Measurements from ENCODE around the gene SUMO3. TPM values are rescaled to one million over a fixed set of nuclear protein-coding genes. Genes with fewer than 3 reads are reported as not detected.

SUMO3 gene
- total and polyA plus RNA-seq, 2 of the 13 experiments (the other 11 are each of a cell fraction or from before 2014, with no cell fraction given), result 51.4 to 92.4 TPM

DNA sequence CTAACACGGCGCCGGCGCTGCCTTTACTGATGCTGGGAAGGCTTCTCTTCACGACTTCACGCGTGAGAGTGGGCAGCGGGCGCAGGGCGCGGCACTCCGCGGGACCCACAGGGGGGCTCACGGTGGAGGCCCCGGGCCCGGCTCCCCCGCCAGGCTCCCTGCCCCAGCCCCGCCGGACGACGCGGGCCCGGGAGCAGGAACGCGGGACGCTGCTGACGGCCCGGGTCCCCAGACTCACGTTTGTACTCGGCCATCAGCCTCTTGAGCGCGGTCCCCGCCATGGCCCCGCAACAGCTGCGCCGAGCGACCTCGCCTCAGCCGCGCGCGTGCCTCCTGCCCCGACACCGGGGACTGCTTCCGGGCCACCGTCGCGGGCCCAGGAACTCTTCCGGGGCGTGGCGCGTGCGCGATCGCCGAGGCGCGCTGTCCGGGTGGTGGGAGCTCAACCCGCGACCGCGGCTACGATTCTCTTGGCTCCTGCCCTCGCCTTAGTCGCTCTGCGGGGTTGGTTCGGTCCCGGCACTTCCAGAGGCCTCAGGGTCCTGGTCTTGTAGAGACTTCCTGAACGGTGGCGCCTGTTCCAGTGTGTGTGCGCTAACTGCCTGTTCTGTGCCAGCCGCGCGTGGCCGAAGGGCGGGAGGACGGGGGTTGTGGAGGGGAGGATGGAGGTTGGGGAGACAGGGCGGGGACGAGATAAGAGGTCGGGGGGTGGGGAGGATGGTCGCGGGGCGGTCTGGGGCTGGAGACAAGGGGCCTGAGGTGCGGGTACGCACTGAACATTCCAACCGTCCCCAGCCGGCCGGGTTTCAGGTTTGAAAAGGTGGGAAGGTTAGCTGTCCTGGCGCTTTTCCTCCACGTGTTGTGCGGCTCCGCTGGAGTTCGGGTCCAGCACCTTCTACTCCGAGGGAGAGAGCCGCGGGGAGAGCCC is 16.1 kb downstream of the SUMO3 start, which contains the start of gene UBE2G2 (continued):
- TF ChIP-seq, protein P1, sequence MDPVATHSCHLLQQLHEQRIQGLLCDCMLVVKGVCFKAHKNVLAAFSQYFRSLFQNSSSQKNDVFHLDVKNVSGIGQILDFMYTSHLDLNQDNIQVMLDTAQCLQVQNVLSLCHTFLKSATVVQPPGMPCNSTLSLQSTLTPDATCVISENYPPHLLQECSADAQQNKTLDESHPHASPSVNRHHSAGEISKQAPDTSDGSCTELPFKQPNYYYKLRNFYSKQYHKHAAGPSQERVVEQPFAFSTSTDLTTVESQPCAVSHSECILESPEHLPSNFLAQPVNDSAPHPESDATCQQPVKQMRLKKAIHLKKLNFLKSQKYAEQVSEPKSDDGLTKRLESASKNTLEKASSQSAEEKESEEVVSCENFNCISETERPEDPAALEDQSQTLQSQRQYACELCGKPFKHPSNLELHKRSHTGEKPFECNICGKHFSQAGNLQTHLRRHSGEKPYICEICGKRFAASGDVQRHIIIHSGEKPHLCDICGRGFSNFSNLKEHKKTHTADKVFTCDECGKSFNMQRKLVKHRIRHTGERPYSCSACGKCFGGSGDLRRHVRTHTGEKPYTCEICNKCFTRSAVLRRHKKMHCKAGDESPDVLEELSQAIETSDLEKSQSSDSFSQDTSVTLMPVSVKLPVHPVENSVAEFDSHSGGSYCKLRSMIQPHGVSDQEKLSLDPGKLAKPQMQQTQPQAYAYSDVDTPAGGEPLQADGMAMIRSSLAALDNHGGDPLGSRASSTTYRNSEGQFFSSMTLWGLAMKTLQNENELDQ (CRISPR knock-in tag; IDR thresholded peaks at IDR 0.05; ENCODE audit: borderline replicate concordance), result 0 out of 2 replicates have a peak, but pooled peaks have one; percentile 36
- TF ChIP-seq ZNF333 (CRISPR knock-in tag; IDR thresholded peaks at IDR 0.05; ENCODE audit: borderline replicate concordance), result no peak
- TF ChIP-seq BRCA1 (CRISPR knock-in tag; IDR thresholded peaks at IDR 0.05), result no peak
- no peak for TF ChIP-seq TP53 (CRISPR knock-in tag; conservative IDR thresholded peaks at IDR 0.05)
- no peak for TF ChIP-seq RCOR2 (CRISPR knock-in tag; IDR thresholded peaks at IDR 0.05)
- TF ChIP-seq, protein P2, sequence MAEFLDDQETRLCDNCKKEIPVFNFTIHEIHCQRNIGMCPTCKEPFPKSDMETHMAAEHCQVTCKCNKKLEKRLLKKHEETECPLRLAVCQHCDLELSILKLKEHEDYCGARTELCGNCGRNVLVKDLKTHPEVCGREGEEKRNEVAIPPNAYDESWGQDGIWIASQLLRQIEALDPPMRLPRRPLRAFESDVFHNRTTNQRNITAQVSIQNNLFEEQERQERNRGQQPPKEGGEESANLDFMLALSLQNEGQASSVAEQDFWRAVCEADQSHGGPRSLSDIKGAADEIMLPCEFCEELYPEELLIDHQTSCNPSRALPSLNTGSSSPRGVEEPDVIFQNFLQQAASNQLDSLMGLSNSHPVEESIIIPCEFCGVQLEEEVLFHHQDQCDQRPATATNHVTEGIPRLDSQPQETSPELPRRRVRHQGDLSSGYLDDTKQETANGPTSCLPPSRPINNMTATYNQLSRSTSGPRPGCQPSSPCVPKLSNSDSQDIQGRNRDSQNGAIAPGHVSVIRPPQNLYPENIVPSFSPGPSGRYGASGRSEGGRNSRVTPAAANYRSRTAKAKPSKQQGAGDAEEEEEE (CRISPR knock-in tag; IDR thresholded peaks at IDR 0.05; ENCODE audit: borderline replicate concordance), result no peak
- TF ChIP-seq, protein P3, sequence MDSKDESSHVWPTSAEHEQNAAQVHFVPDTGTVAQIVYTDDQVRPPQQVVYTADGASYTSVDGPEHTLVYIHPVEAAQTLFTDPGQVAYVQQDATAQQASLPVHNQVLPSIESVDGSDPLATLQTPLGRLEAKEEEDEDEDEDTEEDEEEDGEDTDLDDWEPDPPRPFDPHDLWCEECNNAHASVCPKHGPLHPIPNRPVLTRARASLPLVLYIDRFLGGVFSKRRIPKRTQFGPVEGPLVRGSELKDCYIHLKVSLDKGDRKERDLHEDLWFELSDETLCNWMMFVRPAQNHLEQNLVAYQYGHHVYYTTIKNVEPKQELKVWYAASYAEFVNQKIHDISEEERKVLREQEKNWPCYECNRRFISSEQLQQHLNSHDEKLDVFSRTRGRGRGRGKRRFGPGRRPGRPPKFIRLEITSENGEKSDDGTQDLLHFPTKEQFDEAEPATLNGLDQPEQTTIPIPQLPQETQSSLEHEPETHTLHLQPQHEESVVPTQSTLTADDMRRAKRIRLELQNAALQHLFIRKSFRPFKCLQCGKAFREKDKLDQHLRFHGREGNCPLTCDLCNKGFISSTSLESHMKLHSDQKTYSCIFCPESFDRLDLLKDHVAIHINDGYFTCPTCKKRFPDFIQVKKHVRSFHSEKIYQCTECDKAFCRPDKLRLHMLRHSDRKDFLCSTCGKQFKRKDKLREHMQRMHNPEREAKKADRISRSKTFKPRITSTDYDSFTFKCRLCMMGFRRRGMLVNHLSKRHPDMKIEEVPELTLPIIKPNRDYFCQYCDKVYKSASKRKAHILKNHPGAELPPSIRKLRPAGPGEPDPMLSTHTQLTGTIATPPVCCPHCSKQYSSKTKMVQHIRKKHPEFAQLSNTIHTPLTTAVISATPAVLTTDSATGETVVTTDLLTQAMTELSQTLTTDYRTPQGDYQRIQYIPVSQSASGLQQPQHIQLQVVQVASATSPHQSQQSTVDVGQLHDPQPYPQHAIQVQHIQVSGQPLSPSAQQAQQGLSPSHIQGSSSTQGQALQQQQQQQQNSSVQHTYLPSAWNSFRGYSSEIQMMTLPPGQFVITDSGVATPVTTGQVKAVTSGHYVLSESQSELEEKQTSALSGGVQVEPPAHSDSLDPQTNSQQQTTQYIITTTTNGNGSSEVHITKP (CRISPR knock-in tag; IDR thresholded peaks at IDR 0.05; ENCODE audit: low read depth), result no peak
- TF ChIP-seq EZH2 (conservative IDR thresholded peaks at IDR 0.05; ENCODE audit: low read depth, low read length), result no peak
- TF ChIP-seq, protein P4, sequence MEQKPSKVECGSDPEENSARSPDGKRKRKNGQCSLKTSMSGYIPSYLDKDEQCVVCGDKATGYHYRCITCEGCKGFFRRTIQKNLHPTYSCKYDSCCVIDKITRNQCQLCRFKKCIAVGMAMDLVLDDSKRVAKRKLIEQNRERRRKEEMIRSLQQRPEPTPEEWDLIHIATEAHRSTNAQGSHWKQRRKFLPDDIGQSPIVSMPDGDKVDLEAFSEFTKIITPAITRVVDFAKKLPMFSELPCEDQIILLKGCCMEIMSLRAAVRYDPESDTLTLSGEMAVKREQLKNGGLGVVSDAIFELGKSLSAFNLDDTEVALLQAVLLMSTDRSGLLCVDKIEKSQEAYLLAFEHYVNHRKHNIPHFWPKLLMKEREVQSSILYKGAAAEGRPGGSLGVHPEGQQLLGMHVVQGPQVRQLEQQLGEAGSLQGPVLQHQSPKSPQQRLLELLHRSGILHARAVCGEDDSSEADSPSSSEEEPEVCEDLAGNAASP (CRISPR knock-in tag; IDR thresholded peaks at IDR 0.05; ENCODE audit: borderline replicate concordance), result peak; percentile 61; the same call in 1 of the 2 replicates
- TF ChIP-seq ZNF264 (CRISPR knock-in tag; IDR thresholded peaks at IDR 0.05), result no peak
- TF ChIP-seq ELF1 (CRISPR knock-in tag; IDR thresholded peaks at IDR 0.05), result no peak
- TF ChIP-seq SIN3A (IDR thresholded peaks at IDR 0.05; ENCODE audit: borderline replicate concordance, low read depth, low read length), result peak; percentile 95; the same call in 1 of the 2 replicates
- peak; percentile 79; the same call in 1 of the 2 replicates for TF ChIP-seq KDM5B (CRISPR knock-in tag; IDR thresholded peaks at IDR 0.05; ENCODE audit: borderline replicate concordance)
- TF ChIP-seq, protein P5, sequence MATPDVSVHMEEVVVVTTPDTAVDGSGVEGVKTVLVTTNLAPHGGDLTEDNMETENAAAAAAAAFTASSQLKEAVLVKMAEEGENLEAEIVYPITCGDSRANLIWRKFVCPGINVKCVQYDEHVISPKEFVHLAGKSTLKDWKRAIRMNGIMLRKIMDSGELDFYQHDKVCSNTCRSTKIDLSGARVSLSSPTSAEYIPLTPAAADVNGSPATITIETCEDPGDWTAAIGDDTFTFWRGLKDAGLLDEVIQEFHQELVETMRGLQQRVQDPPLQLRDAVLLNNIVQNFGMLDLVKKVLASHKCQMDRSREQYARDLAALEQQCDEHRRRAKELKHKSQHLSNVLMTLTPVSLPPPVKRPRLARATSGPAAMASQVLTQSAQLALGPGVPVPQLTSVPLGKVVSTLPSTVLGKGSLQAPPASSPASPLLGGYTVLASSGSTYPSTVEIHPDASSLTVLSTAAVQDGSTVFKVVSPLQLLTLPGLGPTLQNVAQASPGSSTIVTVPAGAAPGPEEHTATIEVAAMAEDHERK (CRISPR knock-in tag; IDR thresholded peaks at IDR 0.05; ENCODE audit: low read depth), result no peak
- TF ChIP-seq MATR3 (CRISPR knock-in tag; IDR thresholded peaks at IDR 0.05), result no peak
- TF ChIP-seq KDM2A (CRISPR knock-in tag; IDR thresholded peaks at IDR 0.05; ENCODE audit: borderline replicate concordance, low read depth), result peak; percentile 86
- peak; percentile 78 for TF ChIP-seq IKZF4 (CRISPR knock-in tag; IDR thresholded peaks at IDR 0.05; ENCODE audit: borderline replicate concordance, low read depth, not compliant biosample characterization)
